ENCODE data around the gene TCAP.

Gene TCAP

GRCh38 chr17:39679521-39680192 lies 14.5 kb downstream of the TCAP start:
- TF ChIP-seq, protein P1, sequence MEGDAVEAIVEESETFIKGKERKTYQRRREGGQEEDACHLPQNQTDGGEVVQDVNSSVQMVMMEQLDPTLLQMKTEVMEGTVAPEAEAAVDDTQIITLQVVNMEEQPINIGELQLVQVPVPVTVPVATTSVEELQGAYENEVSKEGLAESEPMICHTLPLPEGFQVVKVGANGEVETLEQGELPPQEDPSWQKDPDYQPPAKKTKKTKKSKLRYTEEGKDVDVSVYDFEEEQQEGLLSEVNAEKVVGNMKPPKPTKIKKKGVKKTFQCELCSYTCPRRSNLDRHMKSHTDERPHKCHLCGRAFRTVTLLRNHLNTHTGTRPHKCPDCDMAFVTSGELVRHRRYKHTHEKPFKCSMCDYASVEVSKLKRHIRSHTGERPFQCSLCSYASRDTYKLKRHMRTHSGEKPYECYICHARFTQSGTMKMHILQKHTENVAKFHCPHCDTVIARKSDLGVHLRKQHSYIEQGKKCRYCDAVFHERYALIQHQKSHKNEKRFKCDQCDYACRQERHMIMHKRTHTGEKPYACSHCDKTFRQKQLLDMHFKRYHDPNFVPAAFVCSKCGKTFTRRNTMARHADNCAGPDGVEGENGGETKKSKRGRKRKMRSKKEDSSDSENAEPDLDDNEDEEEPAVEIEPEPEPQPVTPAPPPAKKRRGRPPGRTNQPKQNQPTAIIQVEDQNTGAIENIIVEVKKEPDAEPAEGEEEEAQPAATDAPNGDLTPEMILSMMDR (IDR thresholded peaks at IDR 0.05; ENCODE audit: low read depth, low read length), result no peak
- DNase-seq (ENCODE audit: extremely low read depth, low read depth), result no peak

DNA sequence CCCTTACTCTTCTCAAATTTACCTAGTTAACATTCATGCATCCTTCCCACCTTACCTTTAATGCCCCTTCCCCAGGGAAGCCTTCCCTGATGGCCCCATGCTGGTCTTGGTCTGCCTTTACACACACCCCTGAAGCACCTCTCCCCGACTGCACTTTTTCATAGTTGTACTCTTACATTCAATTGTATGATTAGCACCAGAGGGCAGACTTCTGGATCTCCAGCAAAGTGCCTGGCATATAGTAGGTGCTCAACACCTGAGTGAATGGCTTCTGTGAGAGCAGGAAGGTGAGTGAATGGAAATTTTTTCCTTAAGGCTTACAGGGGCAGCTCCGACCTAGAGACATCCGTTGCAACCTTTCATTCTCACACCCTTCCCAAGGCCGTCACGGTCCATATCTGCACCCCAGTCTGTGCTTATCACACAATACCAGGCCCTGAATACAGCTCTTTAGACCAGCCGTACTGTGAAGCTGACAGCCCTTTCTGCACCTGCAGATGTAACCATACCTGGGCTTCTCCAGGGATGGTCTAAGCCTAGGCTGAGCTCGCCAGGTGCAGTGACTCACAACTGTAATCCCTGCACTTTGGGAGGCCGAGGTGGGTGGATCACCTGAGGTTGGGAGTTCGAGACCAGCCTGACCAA lies 18.3 kb downstream of the TCAP start:
- TF ChIP-seq, protein P1 (IDR thresholded peaks at IDR 0.05; ENCODE audit: low read depth, low read length), result no peak
- DNase-seq (ENCODE audit: extremely low read depth, low read depth), result no peak

GRCh38 chr17:39684369-39685192 lies 19.4 kb downstream of the TCAP start:
- TF ChIP-seq, protein P1 (IDR thresholded peaks at IDR 0.05; ENCODE audit: low read depth, low read length), result no peak
- no peak for DNase-seq (ENCODE audit: extremely low read depth, low read depth)

- TF ChIP-seq, protein P1 (IDR thresholded peaks at IDR 0.05; ENCODE audit: low read depth, low read length), result no peak
Observed at GRCh38 chr17:39687101-39687545, 22.0 kb downstream of the TCAP start.

DNA sequence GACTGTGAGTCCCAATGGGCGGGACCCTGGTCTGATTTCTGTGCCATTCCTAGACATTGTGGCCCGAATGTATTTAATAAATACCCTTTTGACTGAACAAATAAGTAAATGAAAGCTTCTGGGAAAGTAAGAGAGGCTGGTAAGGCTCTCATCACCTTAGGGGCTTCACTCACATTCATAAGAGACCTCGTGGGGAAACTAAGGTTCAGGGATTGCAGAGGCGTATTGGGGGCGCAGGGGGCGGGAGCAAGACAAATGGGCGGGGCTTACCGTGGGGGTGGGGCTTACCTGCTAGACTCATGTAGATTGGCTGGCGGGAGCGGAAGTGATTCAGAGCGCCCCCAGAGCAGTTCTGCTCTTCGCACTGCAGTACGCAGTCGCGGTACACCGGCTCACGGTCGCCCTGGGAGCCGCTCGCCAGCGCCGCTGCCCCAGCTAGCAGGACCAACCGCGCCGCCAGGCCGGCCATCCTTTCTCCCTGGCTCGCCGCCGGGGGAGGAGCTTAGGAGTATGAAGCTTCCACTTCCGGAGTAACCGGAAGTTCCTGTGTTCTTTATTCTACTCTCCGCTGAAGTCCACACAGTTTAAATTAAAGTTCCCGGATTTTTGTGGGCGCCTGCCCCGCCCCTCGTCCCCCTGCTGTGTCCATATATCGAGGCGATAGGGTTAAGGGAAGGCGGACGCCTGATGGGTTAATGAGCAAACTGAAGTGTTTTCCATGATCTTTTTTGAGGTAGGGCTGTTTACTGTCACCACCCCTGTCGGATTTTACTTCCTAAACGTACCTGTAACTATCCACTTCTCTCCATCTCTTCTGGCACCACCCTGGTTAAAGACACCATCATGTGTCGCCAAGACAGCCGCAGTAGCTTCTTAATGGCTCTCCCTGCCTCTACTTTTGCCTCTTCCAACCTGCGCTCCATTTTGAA lies 22.7 kb downstream of the TCAP start, which contains the start of gene PGAP3:
Gene PGAP3, minus strand, starts transcription at position 512 of the 929 bp plus-strand sequence. Its CDS starts 43 bp downstream, at position 469.
- DNase-seq (ENCODE audit: extremely low read depth, low read depth), result peak; percentile 60
- TF ChIP-seq, protein P1 (IDR thresholded peaks at IDR 0.05; ENCODE audit: low read depth, low read length), result peak; percentile 3

More at GRCh38 chr17:39687101-39687545, 22.0 kb downstream of the TCAP start:
- DNase-seq (ENCODE audit: extremely low read depth, low read depth), result no peak

DNA sequence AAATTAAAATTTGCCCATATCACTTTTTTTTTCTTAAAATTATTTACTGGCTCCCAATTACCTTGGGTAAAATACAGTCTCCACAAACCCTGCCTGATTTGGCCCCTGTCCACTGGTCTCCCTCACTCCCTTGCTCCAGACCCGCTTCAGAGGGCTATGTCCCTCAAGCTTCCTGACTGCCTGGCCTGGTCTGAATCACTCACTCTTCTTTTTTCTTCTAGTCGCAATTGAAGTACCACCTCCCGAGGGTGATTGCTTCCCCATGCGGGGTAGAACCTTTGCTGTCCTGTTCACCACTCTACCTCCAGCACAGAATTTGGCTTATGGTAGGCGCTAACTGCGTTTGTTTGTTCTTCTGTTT lies 23.3 kb downstream of the TCAP start:
- TF ChIP-seq, protein P1 (IDR thresholded peaks at IDR 0.05; ENCODE audit: low read depth, low read length), result no peak
- no peak for DNase-seq (ENCODE audit: extremely low read depth, low read depth)

Measured in AG09319 (cell line).